Activated CD4-positive, alpha-beta T cell treated with anti-CD3 and anti-CD28 coated beads, Interleukin-2, amount 50 U/mL, for 48 hours (primary cell): ENCODE results near the gene SLC8B1.
A peak's percentile ranks its signal among the peaks of the same experiment; 100 is the strongest.
"Not testable (repeated sequence)": the region's sequence is repeated elsewhere in the genome, so short reads cannot be mapped to it uniquely, and the experiment has no call there.

ENCODE experiments used
- DNase-seq, 2 experiments: peaks; one replicate each; pipeline ENCODE4 v3.0.0-alpha.2; 2020

Gene SLC8B1

GRCh38 chr12:113354192-113354591 lies 19.3 kb upstream of the SLC8B1 start:
- not testable (repeated sequence) for DNase-seq

- no peak for DNase-seq
Measured at GRCh38 chr12:113351089-113351488, 16.2 kb upstream of the SLC8B1 start.

- DNase-seq = no peak
Measured at GRCh38 chr12:113348849-113349536, 14.1 kb upstream of the SLC8B1 start.

- DNase-seq = no peak
Measured at GRCh38 chr12:113347892-113348291, 13.0 kb upstream of the SLC8B1 start.

GRCh38 chr12:113347107-113347506 lies 12.2 kb upstream of the SLC8B1 start:
- no peak for DNase-seq

- DNase-seq = no peak
Measured at GRCh38 chr12:113346353-113346752, 11.4 kb upstream of the SLC8B1 start.

GRCh38 chr12:113345318-113345717 lies 10.4 kb upstream of the SLC8B1 start:
- no peak for DNase-seq

- DNase-seq = no peak
Measured at GRCh38 chr12:113341535-113341934, 6.6 kb upstream of the SLC8B1 start.

GRCh38 chr12:113340061-113340460 lies 5.2 kb upstream of the SLC8B1 start:
- DNase-seq = no peak

GRCh38 chr12:113339540-113339939 lies 4.6 kb upstream of the SLC8B1 start:
- no peak for DNase-seq

GRCh38 chr12:113333877-113334785 lies 778 bp downstream of the SLC8B1 start:
- peak in 1 of 2 experiments; percentile 16 for DNase-seq

GRCh38 chr12:113333418-113333750 lies 1.5 kb downstream of the SLC8B1 start:
- no peak for DNase-seq

- no peak for DNase-seq
Measured at GRCh38 chr12:113332688-113333417, 2.1 kb downstream of the SLC8B1 start.

GRCh38 chr12:113330505-113330904 lies 4.4 kb downstream of the SLC8B1 start:
- DNase-seq = no peak

GRCh38 chr12:113329791-113330417 lies 5.0 kb downstream of the SLC8B1 start:
- no peak for DNase-seq

GRCh38 chr12:113329022-113329790 lies 5.7 kb downstream of the SLC8B1 start:
- no peak for DNase-seq

GRCh38 chr12:113328368-113328889 lies 6.5 kb downstream of the SLC8B1 start:
- no peak for DNase-seq

- no peak for DNase-seq
Measured at GRCh38 chr12:113326775-113327395, 8.0 kb downstream of the SLC8B1 start.

GRCh38 chr12:113325916-113326315 lies 9.0 kb downstream of the SLC8B1 start:
- no peak for DNase-seq

- DNase-seq = no peak
Measured at GRCh38 chr12:113322343-113322742, 12.6 kb downstream of the SLC8B1 start.

- no peak for DNase-seq
Measured at GRCh38 chr12:113320401-113320800, 14.5 kb downstream of the SLC8B1 start.
